Endothelial cell of umbilical vein (primary cell): ENCODE data around the gene DGCR2. TPM values are rescaled to one million over a fixed set of nuclear protein-coding genes. Genes with fewer than 3 reads are reported as not detected.

Experiments
- BruUV-seq: library from RNA; stranded (reverse); fragments of 400-500 nt; replicated peaks from 2 replicates; lab custom pipeline; 2021; lab: Mats Ljungman, UMichigan
- CTCF ChIA-PET: fragments of 300-600, 350-600 bp; sonication (Branson Sonifier 250); formaldehyde crosslinking; loops from one replicate; lab custom pipeline; 2021; ENCODE audit warnings: antibody characterized with exemption, inconsistent platforms; lab: Charles Lee
- POLR2A ChIA-PET: fragments of 300-600, 350-600 bp; sonication (Branson Sonifier 250); formaldehyde crosslinking; loops from one replicate; lab custom pipeline; 2021; ENCODE audit warnings: antibody characterized with exemption, inconsistent platforms; lab: Charles Lee
- DNase-seq: peaks from one replicate; pipeline ENCODE4 v3.0.0-alpha.2; 2011; ENCODE audit warnings: low read depth, low spot score
- FAIRE-seq: peaks from 2 replicates; lab custom pipeline; 2011; peaks lifted over from hg19 to GRCh38; lab: Jason Lieb, UNC
- H2AFZ ChIP-seq: 2 replicates; pipeline ENCODE4 v1.6.0; 2012; ENCODE audit warnings: low read depth, low read length, control low read depth, inconsistent platforms
- H3K27ac ChIP-seq: 2 replicates; pipeline ENCODE4 v1.5.1; 2011; ENCODE audit warnings: low read depth, mild to moderate bottlenecking, control low read depth, low read length, moderate library complexity; ENCODE audit not compliant: insufficient read depth
- H3K27me3 ChIP-seq, 2 experiments: 2 replicates each; pipeline versions ENCODE4 v1.6.0 to v1.6.1; 2011; ENCODE audit warnings: low read length in 2 of 2, mixed read lengths in 1 of 2; ENCODE audit not compliant: control insufficient read depth in 2 of 2, insufficient read depth in 2 of 2
- H3K36me3 ChIP-seq, 2 experiments: 2 replicates in 1 of 2; 3 replicates in 1 of 2; pipeline ENCODE4 v1.5.1; 2011; ENCODE audit warnings: low read length in 2 of 2, mild to moderate bottlenecking in 1 of 2, moderate library complexity in 1 of 2; ENCODE audit not compliant: control insufficient read depth in 2 of 2, insufficient read depth in 2 of 2; ENCODE audit errors: extremely low read depth in 1 of 2
- H3K4me1 ChIP-seq: 3 replicates; pipeline ENCODE4 v1.5.1; 2011; ENCODE audit warnings: mild to moderate bottlenecking, low read length; ENCODE audit not compliant: control insufficient read depth, insufficient read depth; ENCODE audit errors: extremely low read depth
- H3K4me2 ChIP-seq: 2 replicates; pipeline ENCODE4 v1.6.1; 2011; ENCODE audit warnings: low read length, control low read depth, mixed read lengths; ENCODE audit not compliant: insufficient read depth
- H3K4me3 ChIP-seq, 3 experiments: fragments of 200-600 bp in 1 of 3; sonication (generic), shearing (Covaris generic) in 1 of 3; replicated peaks in 1 of 3; 2 replicates each; pipeline ENCODE4 v1.5.1; 2011 to 2016; ENCODE audit warnings: control low read depth in 3 of 3, low read length in 3 of 3, mild to moderate bottlenecking in 2 of 3, inconsistent platforms in 1 of 3, low read depth in 1 of 3, moderate library complexity in 1 of 3; ENCODE audit not compliant: insufficient read depth in 1 of 3
- H3K79me2 ChIP-seq: 2 replicates; pipeline ENCODE4 v1.6.0; 2012; ENCODE audit warnings: low read length, inconsistent platforms; ENCODE audit not compliant: control insufficient read depth, insufficient read depth
- H3K9ac ChIP-seq: replicated peaks from 2 replicates; pipeline ENCODE3; 2011; ENCODE audit warnings: low read length, control low read depth; ENCODE audit not compliant: insufficient read depth; ENCODE audit errors: extremely low read depth
- H3K9me1 ChIP-seq: replicated peaks from 3 replicates; pipeline ENCODE4 v1.6.0; 2011; ENCODE audit warnings: mild to moderate bottlenecking, low read length; ENCODE audit not compliant: control insufficient read depth, insufficient read depth; ENCODE audit errors: extremely low read depth
- H3K9me3 ChIP-seq: replicated peaks from 2 replicates; pipeline ENCODE4 v1.5.1; 2012; ENCODE audit warnings: low read length, inconsistent platforms; ENCODE audit not compliant: control insufficient read depth, insufficient read depth
- H4K20me1 ChIP-seq: replicated peaks from 2 replicates; pipeline ENCODE3; 2011; ENCODE audit warnings: mild to moderate bottlenecking, low read length; ENCODE audit not compliant: control insufficient read depth, insufficient read depth; ENCODE audit errors: extremely low read depth
- CTCF ChIP-seq, 2 donors: IDR thresholded peaks; 1 replicate in 1 of 2; 2 replicates in 1 of 2; pipeline ENCODE4 v1.5.1; 2011; ENCODE audit warnings: low read length in 2 of 2, mild to moderate bottlenecking in 2 of 2, moderate library complexity in 2 of 2, control low read depth in 1 of 2, inconsistent platforms in 1 of 2, low read depth in 1 of 2; ENCODE audit not compliant: insufficient read depth in 1 of 2; ENCODE audit errors: extremely low read depth in 1 of 2
- FOS ChIP-seq: IDR thresholded peaks from 2 replicates; pipeline ENCODE4 v1.6.1; 2011; ENCODE audit warnings: mild to moderate bottlenecking, low read length, moderate library complexity, borderline replicate concordance; ENCODE audit not compliant: insufficient read depth
- GATA2 ChIP-seq: IDR thresholded peaks from 2 replicates; pipeline ENCODE4 v1.7.0; 2011; ENCODE audit warnings: low read depth, mild to moderate bottlenecking, moderate library complexity, mixed read lengths, low read length; ENCODE audit not compliant: insufficient read length, insufficient read depth
- JUN ChIP-seq: IDR thresholded peaks from 2 replicates; pipeline ENCODE4 v1.6.1; 2011; ENCODE audit warnings: borderline replicate concordance, low read depth; ENCODE audit not compliant: insufficient read length, insufficient read depth
- MYC ChIP-seq: IDR thresholded peaks from one replicate; pipeline ENCODE4 v1.6.1; 2011; ENCODE audit warnings: mild to moderate bottlenecking, low read depth, low read length
- POLR2A ChIP-seq: IDR thresholded peaks from 2 replicates; pipeline ENCODE4 v1.6.1; 2012; ENCODE audit warnings: low read depth, mild to moderate bottlenecking, control low read depth, low read length
- POLR2AphosphoS5 ChIP-seq: IDR thresholded peaks from 2 replicates; pipeline ENCODE4 v1.6.1; 2012; ENCODE audit warnings: low read depth, mild to moderate bottlenecking, control low read depth, low read length, moderate library complexity; ENCODE audit not compliant: insufficient read depth
- dilution Hi-C: fragments of 300-500 bp; cut with MboI; formaldehyde crosslinking; loops from one replicate; pipeline ENCODE4 v1.15.0; 2019; ENCODE audit warnings: low sequenced_read_pairs; ENCODE audit not compliant: extremely low pct_ligation_motif_present
- intact Hi-C: fragments of 100-400 bp; cut with micrococcal nuclease; formaldehyde crosslinking; loops from one replicate; pipeline ENCODE4 v1.10.0; 2022
- polyA plus RNA-seq, 4 experiments: library from polyadenylated mRNA; depleted of rRNA in 3 of 4; stranded (reverse) in 3 of 4; unstranded in 1 of 4; fragments of >200 nt; gene quantifications; 2 replicates each; pipeline versions ENCODE4 v1.2.1 to v1.2.3, GENCODE V29; 2011 to 2012; ENCODE audit warnings: missing spikeins in 1 of 4
- total RNA-seq: library from RNA; stranded (reverse); gene quantifications from 2 replicates; pipeline ENCODE4 v1.2.3, GENCODE V29; 2021

DGCR2 gene
- total and polyA plus RNA-seq, 2 donors (not counting 3 experiments of a cell fraction or from before 2014, with no cell fraction given): 44.8 to 51.2 TPM

GRCh38 chr22:19019679-19020032 lies 102.6 kb downstream of the DGCR2 start:
- no peak for DNase-seq
- Histone ChIP-seq H3K4me1 (no peaks in the 10 kb centered on the region), H3K27me3 (no peaks in the 10 kb centered on the region), H3K27ac (no peak overlapping the region), H3K9me1 (no peaks in the 10 kb centered on the region), H3K9ac (no peak overlapping the region), H2AFZ (no peak overlapping the region), H3K36me3 (no peaks in the 10 kb centered on the region), H3K4me2 (no peak overlapping the region), H3K4me3 (no peak overlapping the region), H3K79me2 (no peaks in the 10 kb centered on the region), H3K9me3 (no peaks in the 10 kb centered on the region), H4K20me1 (no peaks in the 10 kb centered on the region)
- ChIA-PET CTCF (no interaction called here), POLR2A (no interaction called here)
- TF ChIP-seq POLR2AphosphoS5 (no peak), FOS (no peak), MYC (no peak), POLR2A (no peak), CTCF (IDR thresholded peaks at IDR 0.05; ENCODE audit: extremely low read depth in 1 of 2, insufficient read depth in 1 of 2, low read depth in 1 of 2, low read length in 2 of 2) (no peak), GATA2 (no peak), JUN (no peak)
- dilution Hi-C loops (no loop called here), intact Hi-C loops (no loop called here)
- FAIRE-seq: no peak
- BruUV-seq: no TSS peak
